Central memory CD4-positive, alpha-beta T cell (primary cell): ENCODE results near the gene NCKAP5.

Experiments
- DNase-seq: peaks from one replicate; pipeline ENCODE4 v3.0.0; 2022

NCKAP5 gene

DNA sequence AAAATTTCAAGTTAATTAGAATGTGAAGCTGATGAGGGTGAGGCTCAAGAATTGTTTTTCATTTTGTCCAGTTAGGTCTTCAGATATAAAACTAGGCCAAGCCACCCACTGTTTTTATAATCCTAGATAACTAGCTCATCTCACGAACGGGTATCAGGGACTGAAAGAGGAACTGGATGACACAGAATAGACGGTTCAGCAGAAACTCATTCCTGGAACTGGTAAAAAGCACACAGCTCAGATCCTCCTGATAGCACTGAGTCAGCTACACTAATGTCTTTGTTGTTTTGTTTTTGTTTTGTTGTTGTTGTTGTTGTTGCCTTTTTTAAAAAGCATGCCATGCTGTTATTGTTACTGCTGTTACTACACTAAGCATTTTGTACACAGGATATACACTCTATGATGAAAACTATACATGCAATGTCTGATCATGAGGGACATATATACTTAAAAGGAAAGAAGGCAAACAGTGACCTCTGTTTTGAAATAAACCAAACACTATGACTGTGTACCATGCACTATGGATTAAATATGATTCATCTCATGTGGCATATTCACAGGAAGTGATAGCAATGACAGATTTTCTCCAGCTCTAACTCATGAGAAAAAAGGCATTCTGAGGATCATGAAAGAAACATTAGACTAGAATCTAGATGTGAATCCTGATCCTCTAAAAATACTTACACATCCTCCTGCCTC, 437.6 kb downstream of the NCKAP5 start:
- DNase-seq, result no peak

DNA sequence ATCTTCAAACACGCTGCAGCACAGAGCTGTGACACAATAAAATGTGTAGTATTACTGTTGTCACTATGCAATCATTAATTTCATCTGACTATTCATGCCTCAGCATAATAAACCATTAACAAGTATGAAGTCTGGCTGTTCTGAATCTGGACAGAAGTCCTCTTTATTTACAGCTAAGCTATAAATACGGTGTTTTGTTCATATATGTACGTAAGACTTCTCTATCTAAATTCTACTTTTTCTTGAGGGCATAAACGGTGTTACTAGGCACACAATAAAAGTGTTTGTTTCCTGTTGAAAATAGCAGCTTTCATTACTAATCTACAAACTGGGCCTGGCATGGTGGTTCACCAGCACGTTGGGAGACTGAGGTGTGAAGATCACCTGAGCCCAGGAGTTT, 443.8 kb downstream of the NCKAP5 start:
- DNase-seq, result no peak

DNA sequence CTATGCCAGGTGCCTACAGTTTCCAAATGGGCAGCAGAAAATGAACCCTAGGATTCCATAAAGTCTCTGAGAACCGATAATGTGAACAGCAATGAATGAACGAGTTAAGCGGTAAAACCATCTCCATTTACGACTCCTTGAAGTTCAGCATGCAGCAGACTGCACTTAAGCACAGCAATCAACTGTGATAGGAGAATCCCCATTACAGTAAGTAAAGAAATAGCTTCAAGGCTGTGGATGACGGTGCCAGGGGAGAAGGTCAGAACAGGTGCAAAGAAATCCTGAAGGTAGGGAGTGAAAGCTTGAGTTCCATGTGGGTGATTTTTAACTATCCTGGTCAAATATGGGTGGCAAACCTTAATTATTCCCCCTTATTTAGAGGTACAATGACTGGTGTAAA, 444.4 kb downstream of the NCKAP5 start:
- no peak for DNase-seq

DNA sequence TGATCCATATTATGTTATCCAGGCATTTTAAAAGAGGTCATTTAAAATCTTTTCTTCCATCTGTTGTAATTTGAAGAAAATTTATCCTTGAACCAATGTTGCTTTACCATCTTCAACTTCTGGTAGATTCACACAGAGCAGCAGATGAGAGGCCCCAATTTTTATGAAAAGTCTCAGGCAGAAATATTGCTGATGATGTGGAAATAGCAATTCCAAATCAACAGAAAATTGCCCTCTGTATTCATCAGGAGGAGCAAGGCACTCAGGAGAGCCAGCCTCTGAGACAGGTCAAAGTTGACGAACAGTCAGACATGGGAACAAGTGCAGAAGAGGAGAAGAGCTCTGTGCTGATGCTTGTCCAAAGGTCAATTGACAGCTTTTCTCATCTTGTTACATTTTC, 444.9 kb downstream of the NCKAP5 start:
- DNase-seq, result no peak

DNA sequence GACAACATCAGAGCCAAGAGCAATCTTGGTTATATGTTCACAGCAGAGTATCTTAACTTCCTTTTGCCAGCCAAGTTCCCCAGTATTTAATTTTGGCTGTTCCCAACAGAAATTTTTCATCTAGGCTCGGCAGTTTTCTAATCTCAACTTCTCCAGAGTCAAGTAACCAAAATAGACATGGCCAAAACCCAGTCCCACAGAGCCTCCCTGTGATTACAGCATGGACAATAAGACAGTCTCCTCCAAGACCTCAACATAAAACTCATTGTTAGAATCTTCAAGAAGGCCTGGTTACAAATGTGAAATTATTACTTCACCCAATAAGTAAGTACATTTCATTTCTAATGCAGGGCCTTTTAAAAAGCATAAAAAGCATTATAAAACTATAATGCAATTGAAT, 445.7 kb downstream of the NCKAP5 start:
- DNase-seq, result no peak

DNA sequence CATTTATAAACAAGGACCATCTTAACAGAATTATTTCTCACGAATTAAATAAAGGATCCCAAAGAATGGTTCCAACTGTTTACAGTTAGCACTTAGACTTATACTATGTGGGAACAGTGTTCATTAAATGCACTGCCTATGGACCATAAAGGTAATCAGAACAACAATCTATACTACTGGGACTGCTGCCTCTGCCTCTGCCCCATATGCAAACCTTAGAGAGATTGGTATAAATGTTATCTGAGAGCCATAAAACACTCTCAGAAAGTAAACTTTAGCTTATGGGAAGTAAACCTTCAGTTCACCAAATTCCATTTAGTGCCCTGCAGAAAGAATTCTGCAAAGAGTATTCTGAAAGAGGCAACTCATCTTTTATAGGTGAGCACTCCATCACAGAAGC, 448.0 kb downstream of the NCKAP5 start:
- DNase-seq, result no peak

DNA sequence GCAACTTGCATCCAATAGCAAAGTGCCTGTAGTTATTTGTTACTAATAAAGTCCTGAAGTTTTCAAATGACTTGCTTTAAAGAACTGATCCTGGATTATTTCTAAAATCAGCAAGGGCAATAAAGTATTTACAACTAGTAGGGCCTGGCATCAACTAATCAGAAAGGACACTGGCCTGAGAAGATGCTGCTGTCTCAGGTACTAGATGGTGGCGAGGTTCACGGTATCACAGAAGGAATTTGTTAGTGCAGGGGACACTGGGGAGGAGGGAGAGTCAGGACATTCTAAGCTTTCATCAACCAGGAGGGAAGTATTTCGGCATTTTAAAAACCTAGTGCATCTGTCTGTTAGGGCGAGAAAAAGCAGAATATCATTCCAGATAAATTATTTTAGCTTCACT, 458.1 kb downstream of the NCKAP5 start:
- no peak for DNase-seq

DNA sequence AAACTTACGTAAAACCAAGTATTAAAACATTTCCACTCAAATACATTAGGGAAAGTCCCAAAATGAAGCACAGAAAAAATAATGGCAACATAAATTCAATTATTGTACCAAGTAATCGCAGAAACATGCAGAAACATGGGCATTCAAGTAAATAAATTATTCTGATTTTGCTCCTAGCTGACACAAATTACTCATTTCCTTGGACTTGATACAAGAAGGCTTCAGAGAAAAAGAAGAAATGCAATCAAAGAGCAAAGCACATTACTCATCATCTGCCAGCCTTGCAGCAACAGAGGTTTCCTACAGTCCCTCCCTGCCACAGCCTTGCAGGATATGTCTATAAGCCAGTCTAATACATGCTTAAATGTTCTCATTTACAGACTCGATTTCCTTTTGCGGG, 458.5 kb downstream of the NCKAP5 start:
- no peak for DNase-seq

DNA sequence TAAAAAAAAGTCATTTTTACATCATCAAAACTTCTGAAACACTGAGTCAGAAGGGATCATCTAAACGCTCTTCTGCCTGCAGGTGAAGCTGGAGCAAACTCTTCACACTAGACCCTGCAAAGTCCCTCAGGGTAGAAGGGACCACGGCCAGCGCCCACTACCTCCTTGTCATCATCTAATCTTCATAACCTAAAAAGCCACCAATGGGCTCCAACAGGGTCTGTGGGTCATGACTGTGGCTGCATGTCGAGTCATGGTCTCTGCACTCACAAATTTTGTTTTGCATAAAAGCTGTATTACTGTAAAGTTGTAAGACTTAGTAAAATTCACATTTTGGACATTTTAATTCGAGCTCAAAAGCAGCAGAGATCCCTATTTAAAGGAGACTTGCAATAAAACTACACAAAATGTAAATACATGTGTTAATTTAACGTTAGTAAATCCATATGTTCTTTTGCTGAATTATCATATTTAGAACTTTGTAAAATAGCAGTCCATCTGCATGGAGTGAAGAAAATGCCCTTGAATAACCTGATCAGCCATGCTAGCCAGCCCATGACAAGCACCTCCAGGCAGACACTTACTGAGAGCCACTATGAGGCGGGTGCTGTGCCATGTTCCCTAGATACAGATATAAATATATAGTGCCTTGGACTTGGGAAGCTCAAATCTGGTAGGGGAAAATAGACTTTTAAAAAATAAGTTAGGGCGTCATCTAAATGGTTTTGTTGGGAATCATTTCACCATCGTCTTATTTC, 461.0 kb downstream of the NCKAP5 start:
- DNase-seq, result no peak

DNA sequence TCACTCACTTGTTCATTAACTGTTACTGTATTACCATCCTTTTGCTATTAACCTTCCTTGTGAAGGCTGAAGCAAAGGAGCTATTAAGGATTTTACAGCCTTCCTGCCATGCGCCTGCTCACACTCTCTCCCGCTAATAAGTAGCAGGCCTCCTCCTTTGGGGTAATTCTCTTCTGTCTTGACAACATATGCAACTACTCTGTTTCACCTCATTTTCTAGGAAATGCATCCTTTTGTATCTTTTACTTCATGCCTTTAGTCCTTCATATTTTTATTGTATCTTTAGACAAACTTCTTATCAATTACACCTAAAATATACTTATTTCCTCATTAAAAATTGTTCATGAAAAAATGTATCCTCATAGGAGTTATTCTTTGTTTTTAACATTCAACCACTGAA, 463.4 kb downstream of the NCKAP5 start:
- no peak for DNase-seq

DNA sequence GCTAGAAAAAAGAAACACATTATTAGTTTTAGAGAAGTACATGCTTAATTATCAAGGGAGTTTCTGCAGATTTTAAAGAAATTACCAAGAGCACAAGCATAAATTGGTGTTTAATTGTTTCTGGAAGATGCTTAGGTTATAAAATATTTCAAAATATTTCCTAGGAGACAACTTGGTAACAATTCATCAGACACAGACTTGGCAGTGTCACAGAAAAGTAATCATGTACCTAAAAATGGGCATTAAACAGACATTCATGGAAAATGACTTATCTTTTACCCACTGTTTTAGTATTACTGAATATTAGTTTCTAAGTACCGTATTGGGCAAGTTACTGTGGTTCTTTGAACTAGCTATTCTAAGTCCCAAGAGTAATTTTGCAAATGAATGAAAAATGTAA, 469.5 kb downstream of the NCKAP5 start:
- no peak for DNase-seq

DNA sequence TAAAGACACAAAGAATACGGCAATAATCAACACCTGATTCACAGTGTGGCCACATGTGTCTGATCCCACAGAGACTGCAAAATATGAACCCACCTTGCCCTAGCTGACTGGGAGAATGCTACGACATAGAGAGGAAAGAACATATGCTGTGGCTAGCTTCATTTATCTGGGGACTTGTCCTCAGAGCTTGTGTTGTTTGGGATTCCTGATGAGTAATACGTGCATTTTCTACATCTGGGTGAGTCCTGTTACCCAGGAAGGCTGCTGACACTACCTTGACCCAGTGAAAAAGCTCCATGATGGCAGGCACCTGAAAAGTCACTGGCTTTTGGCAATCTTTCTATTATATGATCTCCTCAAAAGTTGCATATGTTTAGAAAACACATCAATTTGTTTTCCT, 470.6 kb downstream of the NCKAP5 start:
- DNase-seq, result no peak

DNA sequence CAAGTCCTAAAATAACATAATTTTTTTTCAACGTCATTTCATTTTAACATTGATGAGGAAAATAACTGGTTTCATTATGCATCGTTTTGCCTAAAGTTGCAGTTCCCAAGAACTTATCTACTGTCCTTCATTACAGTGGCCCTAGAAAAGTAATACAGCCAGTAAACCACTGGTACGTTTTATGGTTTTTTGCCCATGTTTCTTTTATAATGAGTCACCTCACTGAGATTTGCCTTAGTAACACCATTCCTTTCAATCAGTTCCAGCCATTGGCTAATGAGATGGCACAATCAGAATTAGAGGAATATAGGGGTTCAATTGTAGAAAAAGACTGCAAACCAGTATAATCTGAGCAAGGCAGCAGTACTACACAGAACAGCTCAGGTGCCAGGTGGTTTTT, 475.7 kb downstream of the NCKAP5 start:
- DNase-seq, result no peak

DNA sequence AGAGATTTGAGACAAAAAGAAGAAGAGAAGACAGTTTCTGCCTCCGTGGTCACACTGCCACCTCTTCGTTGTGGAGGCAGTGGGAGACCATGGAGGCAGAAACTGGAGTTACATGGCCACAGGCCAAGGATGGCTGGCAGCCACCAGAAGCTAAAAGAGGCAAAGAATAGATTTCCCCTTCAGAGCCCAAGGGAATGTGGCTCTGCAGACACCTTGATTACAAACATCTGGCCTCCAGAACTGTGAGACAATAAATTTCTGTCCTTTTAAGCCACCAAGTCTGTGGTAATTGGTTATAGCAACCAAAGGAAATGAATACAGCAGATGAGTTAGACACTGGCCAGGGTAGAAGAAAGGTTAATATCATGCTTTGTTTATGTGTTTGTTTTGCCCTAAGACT, 477.9 kb downstream of the NCKAP5 start:
- no peak for DNase-seq

DNA sequence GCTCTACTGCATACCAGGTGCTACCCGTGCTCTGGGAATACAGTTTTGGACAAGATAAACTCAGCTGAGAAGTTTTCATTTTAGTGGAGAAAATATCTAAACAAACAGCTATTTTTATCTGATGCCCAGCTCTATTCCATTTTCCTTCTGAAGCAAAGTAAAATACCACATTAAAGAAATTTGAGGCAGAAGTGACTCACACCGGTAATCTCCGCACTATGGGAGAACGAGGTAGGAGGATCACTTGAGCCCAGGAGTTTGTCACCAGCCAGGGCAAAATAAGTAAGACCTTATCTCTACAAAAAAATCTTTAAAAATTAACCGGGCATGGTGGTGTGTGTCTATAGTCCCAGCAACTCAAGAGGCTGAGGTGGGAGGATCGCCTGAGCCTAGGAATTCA, 482.1 kb downstream of the NCKAP5 start:
- DNase-seq, result no peak

DNA sequence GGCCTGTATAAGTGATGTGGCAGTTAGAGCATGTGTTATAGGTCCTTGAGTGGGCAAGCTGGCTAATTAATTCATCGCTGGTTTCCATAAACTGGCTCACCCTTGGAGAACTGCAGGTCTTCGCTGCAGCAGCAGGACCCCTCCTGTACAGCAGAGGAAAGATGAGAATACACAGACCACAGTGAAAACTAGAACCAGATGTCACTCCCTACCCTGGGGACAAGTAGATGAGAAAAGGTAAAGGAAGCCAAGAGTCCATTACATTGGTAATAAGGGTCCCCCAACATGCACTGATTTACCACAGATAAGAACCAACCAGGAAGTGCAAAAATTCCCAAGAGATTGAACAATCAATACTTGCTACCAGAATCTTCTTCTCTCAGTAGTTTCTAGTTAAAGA, 482.6 kb downstream of the NCKAP5 start:
- no peak for DNase-seq

DNA sequence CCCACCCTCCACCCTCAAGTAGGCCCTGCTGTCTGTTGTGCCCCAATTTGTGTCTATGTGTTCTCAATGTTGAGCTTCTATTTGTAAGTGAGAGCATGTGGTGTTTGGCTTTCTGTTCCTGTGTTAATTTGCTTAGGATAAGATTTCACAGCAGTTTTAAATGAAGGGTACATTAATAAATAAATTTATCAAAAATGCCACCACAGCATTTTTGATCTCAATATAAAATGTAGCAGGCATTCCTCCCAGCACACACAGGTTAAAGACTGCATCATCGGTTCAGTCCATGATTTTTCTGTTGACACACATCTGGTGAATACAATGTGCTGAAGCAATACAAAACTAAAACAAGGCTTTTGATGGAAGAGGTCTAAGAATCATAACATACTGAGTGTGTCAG, 486.2 kb downstream of the NCKAP5 start:
- no peak for DNase-seq

DNA sequence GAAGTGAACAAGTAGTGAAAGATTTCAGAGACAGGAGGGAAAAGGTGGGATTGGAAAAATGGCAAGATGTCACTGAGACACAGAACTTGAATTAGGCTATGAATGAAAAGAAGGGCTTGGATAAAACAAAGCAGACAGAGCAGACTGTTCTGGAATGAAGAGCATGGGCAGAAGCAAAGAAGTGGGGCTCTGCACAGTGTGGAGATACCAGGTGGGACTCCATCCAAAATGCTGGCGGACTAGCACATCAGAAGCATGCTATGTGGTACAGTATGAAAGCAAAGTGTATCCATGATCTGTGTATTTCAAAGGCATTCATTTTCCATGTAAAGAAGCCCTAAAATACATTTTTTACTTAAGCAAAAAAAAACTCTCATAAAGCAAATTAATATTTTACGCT, 487.4 kb downstream of the NCKAP5 start:
- DNase-seq, result no peak

DNA sequence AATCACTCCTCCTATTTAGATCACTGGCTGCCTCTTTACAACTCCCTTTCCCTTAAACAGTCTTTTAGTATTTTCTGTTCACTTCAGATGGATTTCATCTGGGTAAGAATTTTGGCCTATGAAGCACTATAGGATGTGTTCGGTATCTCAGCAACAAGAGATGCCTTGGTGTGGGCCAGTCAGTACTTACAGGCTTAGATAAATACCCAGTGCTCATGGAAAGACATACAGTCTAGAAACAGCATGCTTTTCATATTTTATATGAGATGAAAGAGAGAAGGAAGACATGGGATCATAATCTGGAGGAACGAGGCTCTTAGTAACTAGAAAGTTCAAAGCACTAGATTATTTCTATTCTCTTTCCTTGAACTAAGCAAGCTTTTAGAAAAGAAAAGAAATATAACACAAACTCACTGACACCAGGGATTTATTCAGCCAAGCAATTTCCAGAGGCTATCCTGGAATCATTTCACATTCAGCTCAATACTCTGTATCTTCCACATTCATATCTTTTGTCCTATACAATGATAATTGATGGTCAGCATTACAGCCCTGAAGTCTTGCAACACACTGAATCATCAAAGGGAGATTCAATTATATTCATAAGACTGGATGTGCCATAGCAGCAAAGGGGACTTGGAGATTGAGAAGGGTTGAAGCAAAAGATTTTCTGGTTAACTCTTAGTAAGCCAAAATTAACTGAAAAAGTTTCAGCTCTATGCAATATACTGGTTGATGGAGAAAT, 489.4 kb downstream of the NCKAP5 start:
- no peak for DNase-seq

DNA sequence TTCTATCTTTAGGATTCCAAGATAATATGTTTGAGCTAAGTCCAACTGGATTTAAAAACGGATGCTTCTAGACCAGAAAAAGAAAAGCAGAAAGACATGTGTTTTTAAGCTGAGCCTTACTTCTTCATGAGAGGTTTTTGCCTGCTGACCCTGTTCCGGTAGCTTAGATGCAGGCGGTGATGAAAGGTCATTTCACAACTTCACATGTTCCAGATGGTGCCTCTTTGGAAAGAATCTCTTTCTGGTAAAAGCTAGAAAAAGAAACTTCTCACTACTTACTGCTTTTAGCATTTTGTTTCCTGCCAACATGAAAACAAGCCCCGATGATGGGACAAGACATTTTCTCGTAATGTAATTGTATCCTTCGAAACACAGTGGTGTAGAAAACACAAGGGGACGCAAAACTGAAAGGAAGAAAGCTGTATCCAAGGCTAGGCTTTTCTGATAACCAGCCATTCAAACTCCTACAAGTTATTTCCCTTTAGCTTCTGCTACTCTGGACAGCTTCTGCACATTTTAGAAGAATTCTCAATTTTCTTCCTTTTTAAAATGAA, 490.9 kb downstream of the NCKAP5 start:
- no peak for DNase-seq

DNA sequence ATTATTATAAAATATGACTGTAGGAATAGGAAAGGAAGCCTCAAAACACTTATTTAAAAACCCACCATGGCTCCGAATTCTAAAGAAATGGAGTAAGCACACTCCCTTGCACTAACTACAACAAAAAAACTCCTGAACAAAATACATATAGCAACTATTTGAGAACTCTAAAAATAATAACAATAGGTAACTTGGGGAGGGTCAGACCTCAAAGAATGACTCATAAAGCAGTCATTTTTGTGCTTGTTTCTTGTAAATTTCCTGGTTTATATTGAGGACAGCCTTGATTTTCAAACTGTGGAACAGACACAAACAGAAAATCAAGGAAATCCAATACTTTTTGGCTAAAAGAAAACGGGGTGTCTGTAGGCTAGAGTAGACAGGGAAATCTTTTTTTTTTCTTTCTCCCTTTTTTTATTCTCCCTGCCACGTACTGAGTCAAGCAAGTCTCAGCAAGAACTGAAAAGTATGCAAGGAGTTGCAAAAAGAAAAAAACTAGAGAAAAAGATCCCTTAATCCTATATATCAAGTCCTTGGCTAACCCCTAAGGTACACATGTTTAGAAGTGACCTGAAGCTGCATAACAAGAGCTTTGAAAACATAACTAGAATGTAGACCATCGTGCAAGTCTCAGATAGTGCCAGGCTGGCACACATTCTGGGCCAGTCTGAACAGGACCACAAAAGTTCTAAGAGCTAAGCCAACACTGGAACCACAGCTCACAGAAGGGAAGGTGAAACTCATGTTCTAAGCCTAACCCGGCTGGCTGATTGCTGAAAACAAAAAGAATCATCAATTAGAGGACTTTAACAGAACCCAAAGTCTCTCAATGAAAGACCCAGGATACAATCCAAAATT, 495.2 kb downstream of the NCKAP5 start:
- DNase-seq, result no peak

DNA sequence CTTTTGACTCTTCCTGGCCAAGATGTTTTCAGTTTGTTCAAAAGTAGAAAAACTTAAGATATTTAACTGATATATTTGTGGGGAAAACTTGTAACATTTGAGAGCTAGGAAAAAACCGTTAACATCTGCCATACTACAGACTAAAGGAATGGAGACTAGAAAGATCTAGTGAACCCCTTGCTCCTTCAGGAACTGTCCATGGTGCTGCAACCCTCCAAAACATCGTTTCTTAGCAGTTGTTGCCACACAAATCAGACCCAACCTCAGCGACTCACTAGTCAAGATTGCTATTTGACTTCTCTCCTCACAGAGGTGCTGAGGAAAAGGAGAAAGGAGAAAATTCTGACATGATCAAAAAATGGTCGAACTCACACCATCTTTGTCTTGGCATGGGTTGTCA, 504.5 kb downstream of the NCKAP5 start:
- no peak for DNase-seq
